Progenitor cell of endocrine pancreas (in vitro differentiated cells): ENCODE results near the gene KHDC1L. TPM values are rescaled to one million over a fixed set of nuclear protein-coding genes. Genes with fewer than 3 reads are reported as not detected.
"Not testable (repeated sequence)": the region's sequence is repeated elsewhere in the genome, so short reads cannot be mapped to it uniquely, and the experiment has no call there.

Experiments
- DNase-seq: peaks from one replicate; pipeline ENCODE4 v3.0.0; 2021; ENCODE audit warnings: low spot score; ENCODE audit not compliant: unreplicated experiment
- H3K27ac Mint-ChIP-seq: 2 replicates; pipeline ENCODE4 v1.8.0; 2021; ENCODE audit warnings: mild to moderate bottlenecking, moderate library complexity, mixed read lengths
- H3K27me3 Mint-ChIP-seq: 2 replicates; pipeline ENCODE4 v1.8.0; 2021; ENCODE audit warnings: mixed read lengths
- H3K36me3 Mint-ChIP-seq: 2 replicates; pipeline ENCODE4 v1.8.0; 2022; ENCODE audit warnings: mixed read lengths; ENCODE audit not compliant: insufficient read depth
- H3K4me1 Mint-ChIP-seq: 2 replicates; pipeline ENCODE4 v1.8.0; 2021; ENCODE audit warnings: low read depth, mixed read lengths
- H3K4me3 Mint-ChIP-seq: 2 replicates; pipeline ENCODE4 v1.8.0; 2021; ENCODE audit warnings: low read depth, mild to moderate bottlenecking, moderate library complexity, mixed read lengths
- H3K9me3 Mint-ChIP-seq: 2 replicates; pipeline ENCODE4 v1.8.0; 2021; ENCODE audit warnings: low read depth, mixed read lengths
- total RNA-seq: library from RNA; stranded (reverse); gene quantifications from 2 replicates; pipeline ENCODE4 v1.2.1, GENCODE V29; 2021
- TF ChIP-seq, protein P1 (sequence below): fragments of 200-600 bp; sonication (generic); IDR thresholded peaks from one replicate; pipeline ENCODE4 v1.5.0; 2021; ENCODE audit warnings: antibody characterized with exemption, mild to moderate bottlenecking; ENCODE audit not compliant: unreplicated experiment

KHDC1L gene
- total RNA-seq, 1 donor from 2014 or later = not detected

- H3K4me3 Mint-ChIP-seq = no peak overlapping the region
- DNase-seq = no peak
- no peaks in the 10 kb centered on the region for H3K27me3 Mint-ChIP-seq
- H3K36me3 Mint-ChIP-seq = no peaks in the 10 kb centered on the region
- no peaks in the 10 kb centered on the region for H3K9me3 Mint-ChIP-seq
- H3K4me1 Mint-ChIP-seq = no peaks in the 10 kb centered on the region
- TF ChIP-seq, protein P1, sequence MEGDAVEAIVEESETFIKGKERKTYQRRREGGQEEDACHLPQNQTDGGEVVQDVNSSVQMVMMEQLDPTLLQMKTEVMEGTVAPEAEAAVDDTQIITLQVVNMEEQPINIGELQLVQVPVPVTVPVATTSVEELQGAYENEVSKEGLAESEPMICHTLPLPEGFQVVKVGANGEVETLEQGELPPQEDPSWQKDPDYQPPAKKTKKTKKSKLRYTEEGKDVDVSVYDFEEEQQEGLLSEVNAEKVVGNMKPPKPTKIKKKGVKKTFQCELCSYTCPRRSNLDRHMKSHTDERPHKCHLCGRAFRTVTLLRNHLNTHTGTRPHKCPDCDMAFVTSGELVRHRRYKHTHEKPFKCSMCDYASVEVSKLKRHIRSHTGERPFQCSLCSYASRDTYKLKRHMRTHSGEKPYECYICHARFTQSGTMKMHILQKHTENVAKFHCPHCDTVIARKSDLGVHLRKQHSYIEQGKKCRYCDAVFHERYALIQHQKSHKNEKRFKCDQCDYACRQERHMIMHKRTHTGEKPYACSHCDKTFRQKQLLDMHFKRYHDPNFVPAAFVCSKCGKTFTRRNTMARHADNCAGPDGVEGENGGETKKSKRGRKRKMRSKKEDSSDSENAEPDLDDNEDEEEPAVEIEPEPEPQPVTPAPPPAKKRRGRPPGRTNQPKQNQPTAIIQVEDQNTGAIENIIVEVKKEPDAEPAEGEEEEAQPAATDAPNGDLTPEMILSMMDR = no peak
- no peak overlapping the region for H3K27ac Mint-ChIP-seq
Observed at GRCh38 chr6:73240730-73241129, 15.4 kb upstream of the KHDC1L start.

DNA sequence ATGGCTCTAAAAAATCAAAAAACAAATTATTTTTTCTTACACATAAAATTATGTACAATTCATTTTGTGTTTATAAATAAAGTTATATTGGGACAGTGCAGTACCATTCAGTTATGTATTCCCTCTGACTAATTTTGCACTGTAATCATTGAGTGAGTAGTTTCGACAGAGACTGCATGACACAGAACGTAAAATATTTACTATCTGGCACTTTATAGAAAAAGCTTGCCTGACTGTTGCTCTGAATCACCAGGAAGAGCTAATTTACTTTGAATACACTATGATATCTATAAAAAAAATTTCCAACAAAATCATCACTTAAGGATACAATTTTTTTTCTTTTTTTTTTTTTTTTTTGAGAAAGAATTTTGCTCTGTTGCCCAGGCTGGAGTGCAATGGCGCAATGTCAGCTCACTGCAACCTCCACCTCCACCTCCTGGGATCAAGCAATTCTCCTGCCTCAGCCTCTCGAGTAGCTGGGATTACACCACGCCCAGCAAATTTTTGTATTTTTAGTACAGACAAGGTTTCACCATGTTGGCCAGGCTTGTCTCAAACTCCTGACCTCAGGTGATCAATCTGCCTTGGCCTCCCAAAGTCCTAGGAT lies 11.0 kb upstream of the KHDC1L start:
- no peaks in the 10 kb centered on the region for H3K9me3 Mint-ChIP-seq
- no peak for DNase-seq
- TF ChIP-seq, protein P1 = no peak
- no peak overlapping the region for H3K4me3 Mint-ChIP-seq
- H3K27ac Mint-ChIP-seq = no peak overlapping the region
- no peaks in the 10 kb centered on the region for H3K27me3 Mint-ChIP-seq
- H3K4me1 Mint-ChIP-seq = no peaks in the 10 kb centered on the region
- H3K36me3 Mint-ChIP-seq = no peaks in the 10 kb centered on the region

DNA sequence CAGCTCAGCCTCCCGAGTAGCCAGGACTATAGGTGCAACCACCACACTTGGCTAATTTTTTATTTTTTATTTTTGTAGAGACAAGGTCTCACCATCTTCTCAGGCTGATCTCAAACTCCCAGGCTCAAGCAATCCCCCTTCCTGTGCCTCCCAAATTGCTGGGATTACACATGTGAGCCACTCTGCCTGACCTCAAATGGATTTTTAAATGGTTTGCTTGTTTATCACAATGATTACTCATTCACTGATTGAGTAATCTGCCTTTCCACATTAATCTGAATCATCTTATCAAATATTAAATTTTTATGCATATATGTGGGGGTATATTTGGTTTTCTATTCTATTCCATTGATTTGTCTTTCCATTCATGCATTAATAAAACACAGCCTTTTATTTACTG lies 9.4 kb upstream of the KHDC1L start:
- Mint-ChIP-seq H3K4me1 (no peaks in the 10 kb centered on the region), H3K27ac (no peak overlapping the region), H3K9me3 (no peaks in the 10 kb centered on the region), H3K4me3 (no peak overlapping the region), H3K27me3 (no peaks in the 10 kb centered on the region), H3K36me3 (no peaks in the 10 kb centered on the region)
- DNase-seq = no peak
- TF ChIP-seq, protein P1 = no peak

GRCh38 chr6:73233971-73234370 lies 8.7 kb upstream of the KHDC1L start:
- H3K27me3 Mint-ChIP-seq, H3K4me3 Mint-ChIP-seq, H3K27ac Mint-ChIP-seq, H3K4me1 Mint-ChIP-seq, H3K9me3 Mint-ChIP-seq, H3K36me3 Mint-ChIP-seq, DNase-seq: not testable (repeated sequence)

DNA sequence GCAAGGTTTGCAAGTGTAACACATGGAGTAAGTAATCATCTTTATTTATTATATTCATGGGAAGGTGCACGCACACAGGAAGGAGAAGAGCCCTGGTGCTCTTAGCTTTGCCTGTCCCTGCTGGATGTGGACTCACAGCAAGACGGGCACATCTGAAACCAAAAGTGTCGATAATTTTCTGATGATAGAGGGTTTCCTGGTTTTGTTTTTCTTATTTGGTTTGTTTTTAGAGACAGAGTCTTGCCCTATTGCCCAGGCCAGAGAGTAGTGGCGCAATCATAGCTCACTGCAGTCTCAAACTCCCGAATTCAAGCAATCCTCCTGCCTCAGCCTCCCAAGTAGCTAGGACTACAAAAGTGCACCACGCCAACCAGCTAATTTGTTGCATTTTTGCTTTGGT lies 7.8 kb upstream of the KHDC1L start:
- TF ChIP-seq, protein P1 = no peak
- no peak overlapping the region for H3K4me3 Mint-ChIP-seq
- no peaks in the 10 kb centered on the region for H3K36me3 Mint-ChIP-seq
- no peaks in the 10 kb centered on the region for H3K4me1 Mint-ChIP-seq
- no peak overlapping the region for H3K27ac Mint-ChIP-seq
- DNase-seq = no peak
- H3K9me3 Mint-ChIP-seq = no peaks in the 10 kb centered on the region
- no peaks in the 10 kb centered on the region for H3K27me3 Mint-ChIP-seq

GRCh38 chr6:73231986-73232391 lies 6.7 kb upstream of the KHDC1L start:
- H3K9me3 Mint-ChIP-seq = no peaks in the 10 kb centered on the region
- H3K36me3 Mint-ChIP-seq = no peaks in the 10 kb centered on the region
- TF ChIP-seq, protein P1 = no peak
- DNase-seq = no peak
- no peak overlapping the region for H3K4me3 Mint-ChIP-seq
- H3K27me3 Mint-ChIP-seq = no peaks in the 10 kb centered on the region
- no peaks in the 10 kb centered on the region for H3K4me1 Mint-ChIP-seq
- H3K27ac Mint-ChIP-seq = no peak overlapping the region
